Measurements from ENCODE around the gene HAUS5.
A peak's percentile ranks its signal among the peaks of the same experiment; 100 is the strongest.

The HAUS5 gene

DNA sequence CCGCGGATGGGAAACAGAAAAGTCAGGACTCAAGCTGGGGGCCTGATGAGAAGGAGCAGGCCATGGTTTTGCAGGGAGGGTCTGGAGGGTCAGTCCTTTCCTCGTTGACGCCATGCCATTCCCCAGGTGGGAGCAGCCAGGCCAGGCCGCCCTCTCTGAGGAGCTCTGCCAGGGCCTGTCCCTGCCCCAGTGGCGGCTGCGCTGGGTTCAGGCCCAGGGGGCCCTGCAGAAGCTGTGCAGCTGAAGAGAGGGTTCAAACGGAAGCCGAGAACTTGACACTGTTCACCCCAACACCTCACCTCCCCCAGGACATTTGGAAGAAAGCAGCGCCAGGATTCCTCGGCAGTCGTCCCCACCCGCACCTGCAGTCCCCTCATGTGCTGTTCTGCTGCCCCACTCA lies 10.2 kb downstream of the HAUS5 start:
- no peaks in the 10 kb centered on the region for H3K4me1 ChIP-seq (ENCODE audit: control insufficient read depth in 1 of 2, insufficient read depth in 2 of 2, low read length in 2 of 2)
- no peaks in the 10 kb centered on the region for H3K27me3 ChIP-seq (ENCODE audit: control insufficient read depth in 1 of 2, insufficient read depth in 2 of 2, low read length in 2 of 2)
- H3K9ac ChIP-seq (ENCODE audit: low read depth in 1 of 2, low read length in 2 of 2): no peak overlapping the region
- no peak overlapping the region for H3K4me3 ChIP-seq (ENCODE audit: low read depth in 1 of 2, low read length in 2 of 2)
- H3K9me3 ChIP-seq (ENCODE audit: control insufficient read depth in 1 of 2, low read length in 2 of 2): no peaks in the 10 kb centered on the region
- peaks cover 0 to 6% of the 10 kb centered on the region in 2 donors for H3K36me3 ChIP-seq (ENCODE audit: control insufficient read depth in 1 of 2, insufficient read depth in 2 of 2, low read length in 2 of 2)
- no peak overlapping the region for H3K27ac ChIP-seq (ENCODE audit: low read depth, low read length)

DNA sequence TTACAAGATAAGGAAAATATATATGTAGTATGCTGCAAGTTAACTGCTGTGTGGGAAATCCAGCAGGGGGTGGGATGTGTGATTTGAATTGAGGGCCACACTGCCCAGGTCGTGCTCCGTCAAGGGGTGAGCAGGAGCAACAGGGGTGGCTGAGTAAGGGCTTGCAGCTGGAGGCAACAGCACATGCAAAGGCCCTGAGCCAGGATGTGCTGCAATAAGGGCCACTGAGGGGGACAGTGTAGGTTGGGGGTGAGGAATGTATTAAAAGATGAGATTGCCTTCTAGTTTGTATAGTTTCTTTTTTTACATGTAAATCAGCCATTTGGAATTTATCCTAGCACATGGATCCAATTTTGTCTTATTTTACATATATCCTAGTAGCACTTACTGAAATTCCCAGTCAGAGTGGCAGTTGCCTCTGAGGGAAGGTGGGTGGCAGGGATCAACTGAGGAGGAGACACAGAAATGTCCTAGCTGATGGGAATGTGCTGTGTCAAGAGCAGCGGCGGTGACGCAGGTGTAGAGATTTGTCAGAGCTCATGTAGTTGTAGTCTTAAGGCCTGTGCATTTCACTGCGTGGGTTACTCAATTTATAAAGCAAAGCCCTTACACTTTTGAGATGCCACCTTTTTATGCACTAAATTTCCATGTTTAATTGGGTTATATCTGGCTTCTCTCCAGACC lies 10.9 kb downstream of the HAUS5 start:
- Histone ChIP-seq H3K36me3 (ENCODE audit: control insufficient read depth in 1 of 2, insufficient read depth in 2 of 2, low read length in 2 of 2) (peaks cover 0 to 6% of the 10 kb centered on the region in 2 donors), H3K9ac (ENCODE audit: low read depth in 1 of 2, low read length in 2 of 2) (no peak overlapping the region), H3K27me3 (ENCODE audit: control insufficient read depth in 1 of 2, insufficient read depth in 2 of 2, low read length in 2 of 2) (no peaks in the 10 kb centered on the region), H3K4me1 (ENCODE audit: control insufficient read depth in 1 of 2, insufficient read depth in 2 of 2, low read length in 2 of 2) (peaks cover 5% of the 10 kb centered on the region in 2 donors), H3K9me3 (ENCODE audit: control insufficient read depth in 1 of 2, low read length in 2 of 2) (no peaks in the 10 kb centered on the region), H3K27ac (ENCODE audit: low read depth, low read length) (no peak overlapping the region), H3K4me3 (ENCODE audit: low read depth in 1 of 2, low read length in 2 of 2) (no peak overlapping the region)

DNA sequence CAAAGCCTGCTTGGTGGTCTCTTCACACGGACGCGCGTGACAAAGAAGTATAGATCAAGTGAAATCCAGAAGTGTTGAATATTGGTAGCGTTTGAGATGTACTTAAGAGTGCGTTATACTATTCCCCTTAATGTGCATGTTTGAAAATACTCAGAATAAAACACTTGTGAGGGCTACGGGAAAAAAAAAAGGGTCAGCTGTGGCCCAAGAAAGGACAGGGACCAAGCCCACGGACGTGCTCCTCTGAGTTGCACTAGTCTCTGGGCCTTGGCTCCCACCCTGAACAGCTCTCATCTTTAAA lies 15.7 kb downstream of the HAUS5 start:
- H3K36me3 ChIP-seq (ENCODE audit: control insufficient read depth in 1 of 2, insufficient read depth in 2 of 2, low read length in 2 of 2): peaks cover 10 to 27% of the 10 kb centered on the region in 2 donors
- no peaks in the 10 kb centered on the region for H3K27me3 ChIP-seq (ENCODE audit: control insufficient read depth in 1 of 2, insufficient read depth in 2 of 2, low read length in 2 of 2)
- peak overlapping the region; percentile 80 for H3K27ac ChIP-seq (ENCODE audit: low read depth, low read length)
- peaks cover 9 to 11% of the 10 kb centered on the region in 2 donors for H3K4me1 ChIP-seq (ENCODE audit: control insufficient read depth in 1 of 2, insufficient read depth in 2 of 2, low read length in 2 of 2)
- peak overlapping the region; percentile 83 to 93 for H3K4me3 ChIP-seq (ENCODE audit: low read depth in 1 of 2, low read length in 2 of 2)
- peak overlapping the region; percentile 84 to 85 for H3K9ac ChIP-seq (ENCODE audit: low read depth in 1 of 2, low read length in 2 of 2)
- no peaks in the 10 kb centered on the region for H3K9me3 ChIP-seq (ENCODE audit: control insufficient read depth in 1 of 2, low read length in 2 of 2)

DNA sequence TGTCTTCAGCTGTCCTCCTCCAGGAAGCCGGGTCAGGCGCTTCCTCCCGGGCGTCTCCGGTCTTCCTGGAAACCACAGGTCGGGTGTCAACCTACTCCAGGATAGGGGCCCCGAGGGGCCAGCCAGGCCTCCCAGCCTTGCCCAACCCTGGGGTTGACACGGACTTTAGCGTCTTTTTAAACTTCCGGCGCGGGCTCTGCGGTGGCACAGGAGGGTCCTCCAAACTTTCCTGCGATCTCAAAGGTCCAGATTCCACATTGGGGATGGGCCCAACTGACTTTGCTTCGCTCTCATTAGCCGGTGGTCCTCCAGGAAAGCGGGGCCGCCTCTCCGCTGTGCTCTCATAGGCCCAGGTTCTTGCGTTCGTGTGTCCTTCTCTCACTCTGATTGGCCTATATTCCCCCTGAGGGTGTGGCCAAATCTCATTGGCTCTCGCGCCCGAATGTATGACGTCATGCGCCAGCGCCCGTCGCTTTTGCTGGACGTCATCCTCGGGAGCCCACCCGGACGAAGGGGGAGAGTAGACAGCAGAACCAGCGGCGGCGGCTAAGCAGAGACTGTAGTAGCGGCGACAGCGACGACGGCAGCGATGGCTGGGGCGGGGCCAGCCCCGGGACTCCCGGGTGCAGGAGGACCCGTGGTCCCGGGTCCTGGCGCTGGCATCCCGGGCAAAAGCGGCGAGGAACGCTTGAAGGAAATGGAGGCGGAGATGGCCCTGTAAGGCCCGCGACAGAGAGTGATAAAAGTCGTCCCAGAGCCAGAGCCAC lies 16.2 kb downstream of the HAUS5 start, which contains the start of gene RBM42:
RBM42 (plus strand) TSS at position 472 of the 767 bp plus-strand sequence; CDS start at position 590, 118 bp downstream.
- H3K27me3 ChIP-seq (ENCODE audit: control insufficient read depth in 1 of 2, insufficient read depth in 2 of 2, low read length in 2 of 2): no peaks in the 10 kb centered on the region
- H3K9me3 ChIP-seq (ENCODE audit: control insufficient read depth in 1 of 2, low read length in 2 of 2): no peaks in the 10 kb centered on the region
- H3K4me3 ChIP-seq (ENCODE audit: low read depth in 1 of 2, low read length in 2 of 2): peak within 1 kb of the TSS; percentile 83 to 93
- peak within 1 kb of the TSS; percentile 85 to 93 for H3K9ac ChIP-seq (ENCODE audit: low read depth in 1 of 2, low read length in 2 of 2)
- H3K36me3 ChIP-seq (ENCODE audit: control insufficient read depth in 1 of 2, insufficient read depth in 2 of 2, low read length in 2 of 2): peaks cover 10 to 32% of the 10 kb centered on the region in 2 donors
- H3K4me1 ChIP-seq (ENCODE audit: control insufficient read depth in 1 of 2, insufficient read depth in 2 of 2, low read length in 2 of 2): peaks cover 9 to 11% of the 10 kb centered on the region in 2 donors
- H3K27ac ChIP-seq (ENCODE audit: low read depth, low read length): peak within 1 kb of the TSS; percentile 80

DNA sequence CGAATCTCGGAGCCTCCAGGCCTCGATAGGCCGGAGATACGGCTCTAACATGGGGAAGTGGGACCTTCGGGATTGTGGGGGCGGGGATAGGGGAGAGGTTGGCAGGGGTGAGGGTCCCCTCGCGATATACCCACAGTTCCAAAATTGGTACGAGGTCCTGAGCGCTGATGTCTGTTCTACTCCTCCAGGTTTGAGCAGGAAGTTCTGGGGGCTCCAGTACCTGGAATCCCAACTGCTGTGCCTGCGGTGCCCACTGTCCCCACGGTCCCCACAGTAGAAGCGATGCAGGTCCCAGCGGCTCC lies 16.7 kb downstream of the HAUS5 start:
- H3K9me3 ChIP-seq (ENCODE audit: control insufficient read depth in 1 of 2, low read length in 2 of 2): no peaks in the 10 kb centered on the region
- H3K36me3 ChIP-seq (ENCODE audit: control insufficient read depth in 1 of 2, insufficient read depth in 2 of 2, low read length in 2 of 2): peaks cover 13 to 37% of the 10 kb centered on the region in 2 donors
- H3K27ac ChIP-seq (ENCODE audit: low read depth, low read length): peak overlapping the region; percentile 63
- no peaks in the 10 kb centered on the region for H3K27me3 ChIP-seq (ENCODE audit: control insufficient read depth in 1 of 2, insufficient read depth in 2 of 2, low read length in 2 of 2)
- peaks cover 9 to 11% of the 10 kb centered on the region in 2 donors for H3K4me1 ChIP-seq (ENCODE audit: control insufficient read depth in 1 of 2, insufficient read depth in 2 of 2, low read length in 2 of 2)
- peak overlapping the region; percentile 85 to 93 for H3K9ac ChIP-seq (ENCODE audit: low read depth in 1 of 2, low read length in 2 of 2)
- H3K4me3 ChIP-seq (ENCODE audit: low read depth in 1 of 2, low read length in 2 of 2): peak overlapping the region; percentile 83 to 93

DNA sequence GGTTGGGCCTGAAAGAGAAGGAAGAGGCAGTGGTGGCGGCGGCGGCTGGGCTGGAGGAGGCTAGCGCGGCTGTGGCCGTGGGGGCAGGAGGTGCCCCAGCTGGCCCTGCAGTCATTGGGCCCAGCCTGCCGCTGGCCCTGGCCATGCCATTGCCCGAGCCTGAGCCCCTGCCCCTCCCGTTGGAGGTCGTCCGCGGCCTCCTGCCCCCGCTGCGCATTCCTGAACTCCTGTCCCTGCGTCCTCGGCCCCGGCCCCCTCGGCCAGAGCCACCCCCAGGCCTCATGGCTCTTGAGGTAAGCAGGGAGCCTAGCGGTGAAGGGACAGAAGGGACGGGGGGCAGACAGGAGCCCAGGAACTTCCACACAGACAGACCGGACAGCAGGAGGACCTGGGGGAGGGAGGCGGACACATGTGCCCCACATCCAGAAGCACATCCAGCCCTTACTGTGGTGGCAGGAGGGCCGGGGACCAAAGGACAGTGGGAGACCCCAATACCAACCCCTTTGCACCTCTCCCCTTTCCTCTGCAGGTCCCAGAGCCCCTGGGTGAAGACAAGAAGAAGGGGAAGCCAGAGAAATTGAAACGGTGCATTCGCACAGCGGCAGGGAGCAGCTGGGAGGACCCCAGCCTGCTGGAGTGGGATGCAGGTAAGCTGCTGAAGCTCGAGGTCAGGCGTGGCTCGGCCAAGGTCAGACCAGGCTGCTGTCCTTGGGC lies 21.3 kb downstream of the HAUS5 start:
- no peak overlapping the region for H3K4me3 ChIP-seq (ENCODE audit: low read depth in 1 of 2, low read length in 2 of 2)
- H3K27me3 ChIP-seq (ENCODE audit: control insufficient read depth in 1 of 2, insufficient read depth in 2 of 2, low read length in 2 of 2): no peaks in the 10 kb centered on the region
- peaks cover 5 to 7% of the 10 kb centered on the region in 2 donors for H3K4me1 ChIP-seq (ENCODE audit: control insufficient read depth in 1 of 2, insufficient read depth in 2 of 2, low read length in 2 of 2)
- H3K27ac ChIP-seq (ENCODE audit: low read depth, low read length): no peak overlapping the region
- no peak overlapping the region for H3K9ac ChIP-seq (ENCODE audit: low read depth in 1 of 2, low read length in 2 of 2)
- H3K9me3 ChIP-seq (ENCODE audit: control insufficient read depth in 1 of 2, low read length in 2 of 2): no peaks in the 10 kb centered on the region
- H3K36me3 ChIP-seq (ENCODE audit: control insufficient read depth in 1 of 2, insufficient read depth in 2 of 2, low read length in 2 of 2): peaks cover 33 to 63% of the 10 kb centered on the region in 2 donors

DNA sequence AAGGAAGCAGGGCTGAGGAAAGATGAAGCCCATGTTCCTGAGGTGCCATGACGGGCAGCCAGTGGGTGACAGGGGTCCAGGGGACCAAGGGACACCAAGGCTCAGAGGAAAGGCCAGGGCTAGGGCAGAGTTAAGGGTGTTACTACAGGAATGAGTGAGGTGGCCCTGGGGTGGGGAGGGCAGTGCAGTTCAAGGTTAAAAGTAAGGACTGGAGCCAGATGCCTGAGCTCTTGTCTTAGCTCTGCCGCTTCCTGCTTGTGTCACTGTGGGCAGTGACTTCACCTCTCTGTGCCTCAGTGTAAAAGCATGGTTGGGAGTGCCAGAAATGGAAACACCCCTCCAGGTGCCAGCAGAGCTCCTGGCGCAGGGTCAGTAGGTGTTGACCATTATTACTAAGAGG lies 24.1 kb downstream of the HAUS5 start:
- Histone ChIP-seq H3K9ac (ENCODE audit: low read depth in 1 of 2, low read length in 2 of 2) (no peak overlapping the region), H3K4me1 (ENCODE audit: control insufficient read depth in 1 of 2, insufficient read depth in 2 of 2, low read length in 2 of 2) (no peaks in the 10 kb centered on the region), H3K36me3 (ENCODE audit: control insufficient read depth in 1 of 2, insufficient read depth in 2 of 2, low read length in 2 of 2) (peaks cover 26 to 52% of the 10 kb centered on the region in 2 donors), H3K4me3 (ENCODE audit: low read depth in 1 of 2, low read length in 2 of 2) (no peak overlapping the region), H3K9me3 (ENCODE audit: control insufficient read depth in 1 of 2, low read length in 2 of 2) (no peaks in the 10 kb centered on the region), H3K27me3 (ENCODE audit: control insufficient read depth in 1 of 2, insufficient read depth in 2 of 2, low read length in 2 of 2) (no peaks in the 10 kb centered on the region), H3K27ac (ENCODE audit: low read depth, low read length) (no peak overlapping the region)

DNA sequence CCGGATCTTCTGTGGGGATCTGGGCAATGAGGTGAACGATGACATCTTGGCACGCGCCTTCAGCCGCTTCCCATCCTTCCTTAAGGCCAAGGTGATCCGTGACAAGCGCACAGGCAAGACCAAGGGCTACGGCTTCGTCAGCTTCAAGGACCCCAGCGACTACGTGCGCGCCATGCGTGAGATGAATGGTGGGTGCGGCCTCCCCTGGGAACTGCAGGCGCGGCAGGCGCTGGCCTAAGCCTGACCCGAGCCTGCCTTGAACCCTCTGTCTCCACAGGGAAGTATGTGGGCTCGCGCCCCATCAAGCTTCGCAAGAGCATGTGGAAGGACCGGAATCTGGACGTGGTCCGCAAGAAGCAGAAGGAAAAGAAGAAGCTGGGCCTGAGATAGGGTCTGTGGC lies 24.6 kb downstream of the HAUS5 start:
- Histone ChIP-seq H3K4me1 (ENCODE audit: control insufficient read depth in 1 of 2, insufficient read depth in 2 of 2, low read length in 2 of 2) (peaks cover 0 to 2% of the 10 kb centered on the region in 2 donors), H3K9ac (ENCODE audit: low read depth in 1 of 2, low read length in 2 of 2) (no peak overlapping the region), H3K9me3 (ENCODE audit: control insufficient read depth in 1 of 2, low read length in 2 of 2) (no peaks in the 10 kb centered on the region), H3K27ac (ENCODE audit: low read depth, low read length) (no peak overlapping the region), H3K4me3 (ENCODE audit: low read depth in 1 of 2, low read length in 2 of 2) (no peak overlapping the region), H3K27me3 (ENCODE audit: control insufficient read depth in 1 of 2, insufficient read depth in 2 of 2, low read length in 2 of 2) (no peaks in the 10 kb centered on the region), H3K36me3 (ENCODE audit: control insufficient read depth in 1 of 2, insufficient read depth in 2 of 2, low read length in 2 of 2) (peaks cover 23 to 47% of the 10 kb centered on the region in 2 donors)

DNA sequence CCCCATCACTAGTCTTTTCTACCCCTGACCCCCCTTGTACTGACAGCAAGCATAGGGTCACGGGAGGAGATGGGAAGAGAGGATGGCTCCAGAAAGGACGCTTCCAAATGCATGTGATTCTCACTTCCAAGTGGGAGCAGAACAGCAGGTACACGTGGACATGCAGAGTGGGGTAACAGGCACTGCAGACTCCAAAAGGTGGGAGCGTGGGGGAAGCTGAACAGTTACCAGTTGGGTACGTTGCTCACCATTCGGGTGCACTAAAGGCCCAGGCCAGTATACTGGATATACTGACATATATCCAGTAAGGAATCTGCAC lies 26.7 kb downstream of the HAUS5 start:
- Histone ChIP-seq H3K9ac (ENCODE audit: low read depth in 1 of 2, low read length in 2 of 2) (no peak overlapping the region), H3K36me3 (ENCODE audit: control insufficient read depth in 1 of 2, insufficient read depth in 2 of 2, low read length in 2 of 2) (peaks cover 20 to 26% of the 10 kb centered on the region in 2 donors), H3K9me3 (ENCODE audit: control insufficient read depth in 1 of 2, low read length in 2 of 2) (no peaks in the 10 kb centered on the region), H3K4me1 (ENCODE audit: control insufficient read depth in 1 of 2, insufficient read depth in 2 of 2, low read length in 2 of 2) (peaks cover 3 to 11% of the 10 kb centered on the region in 2 donors), H3K27ac (ENCODE audit: low read depth, low read length) (no peak overlapping the region), H3K27me3 (ENCODE audit: control insufficient read depth in 1 of 2, insufficient read depth in 2 of 2, low read length in 2 of 2) (no peaks in the 10 kb centered on the region), H3K4me3 (ENCODE audit: low read depth in 1 of 2, low read length in 2 of 2) (no peak overlapping the region)

DNA sequence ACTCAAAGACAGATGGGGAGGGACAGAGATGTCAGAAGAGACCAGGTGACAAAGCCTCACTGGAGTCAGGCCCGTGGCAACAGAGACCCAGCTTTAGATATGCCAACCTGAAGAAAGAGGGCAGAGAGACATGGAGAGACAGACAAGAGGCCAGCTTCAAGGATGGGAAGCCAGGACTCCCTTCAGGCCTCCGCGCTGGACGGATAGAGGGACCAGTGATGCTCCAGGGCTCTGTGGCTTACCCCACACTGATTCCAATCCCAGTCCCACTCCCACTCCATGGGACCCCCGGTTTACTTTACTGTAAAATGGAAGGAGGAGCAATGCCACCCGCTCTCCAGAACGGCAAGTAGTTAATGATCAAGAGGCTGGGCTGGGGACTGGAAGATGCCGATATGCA lies 27.3 kb downstream of the HAUS5 start:
- H3K27ac ChIP-seq (ENCODE audit: low read depth, low read length): no peak overlapping the region
- no peak overlapping the region for H3K9ac ChIP-seq (ENCODE audit: low read depth in 1 of 2, low read length in 2 of 2)
- no peak overlapping the region for H3K4me3 ChIP-seq (ENCODE audit: low read depth in 1 of 2, low read length in 2 of 2)
- no peaks in the 10 kb centered on the region for H3K9me3 ChIP-seq (ENCODE audit: control insufficient read depth in 1 of 2, low read length in 2 of 2)
- no peaks in the 10 kb centered on the region for H3K27me3 ChIP-seq (ENCODE audit: control insufficient read depth in 1 of 2, insufficient read depth in 2 of 2, low read length in 2 of 2)
- peaks cover 7 to 15% of the 10 kb centered on the region in 2 donors for H3K4me1 ChIP-seq (ENCODE audit: control insufficient read depth in 1 of 2, insufficient read depth in 2 of 2, low read length in 2 of 2)
- peaks cover 20 to 24% of the 10 kb centered on the region in 2 donors for H3K36me3 ChIP-seq (ENCODE audit: control insufficient read depth in 1 of 2, insufficient read depth in 2 of 2, low read length in 2 of 2)

Measured in duodenal mucosa (tissue), 2 donors.